Measurements from ENCODE around the gene PKP4.
A peak's percentile ranks its signal among the peaks of the same experiment; 100 is the strongest.

The PKP4 gene

GRCh38 chr2:158497486-158497885 lies 40.7 kb downstream of the PKP4 start:
- DNase-seq (ENCODE audit: low spot score), result no peak

- no peak for DNase-seq (ENCODE audit: low spot score)
Observed at GRCh38 chr2:158498043-158498748, 41.4 kb downstream of the PKP4 start.

- DNase-seq (ENCODE audit: low spot score), result no peak
Observed at GRCh38 chr2:158498749-158499136, 42.0 kb downstream of the PKP4 start.

- DNase-seq (ENCODE audit: low spot score), result no peak
Observed at GRCh38 chr2:158499383-158499782, 42.6 kb downstream of the PKP4 start.

- no peak for DNase-seq (ENCODE audit: low spot score)
Observed at GRCh38 chr2:158500333-158500732, 43.6 kb downstream of the PKP4 start.

- DNase-seq (ENCODE audit: low spot score), result no peak
Observed at GRCh38 chr2:158501301-158501700, 44.5 kb downstream of the PKP4 start.

GRCh38 chr2:158502974-158503373 lies 46.2 kb downstream of the PKP4 start:
- no peak for DNase-seq (ENCODE audit: low spot score)

- DNase-seq (ENCODE audit: low spot score), result no peak
Observed at GRCh38 chr2:158504088-158504487, 47.3 kb downstream of the PKP4 start.

GRCh38 chr2:158505448-158505934 lies 48.7 kb downstream of the PKP4 start:
- no peak for DNase-seq (ENCODE audit: low spot score)

GRCh38 chr2:158507141-158507540 lies 50.4 kb downstream of the PKP4 start:
- DNase-seq (ENCODE audit: low spot score), result peak; percentile 84

GRCh38 chr2:158507679-158508078 lies 50.9 kb downstream of the PKP4 start:
- no peak for DNase-seq (ENCODE audit: low spot score)

GRCh38 chr2:158509928-158510797 lies 53.4 kb downstream of the PKP4 start:
- peak; percentile 44 for DNase-seq (ENCODE audit: low spot score)

GRCh38 chr2:158510887-158511286 lies 54.1 kb downstream of the PKP4 start:
- DNase-seq (ENCODE audit: low spot score), result no peak

- no peak for DNase-seq (ENCODE audit: low spot score)
Observed at GRCh38 chr2:158511706-158512105, 55.0 kb downstream of the PKP4 start.

GRCh38 chr2:158512323-158512722 lies 55.6 kb downstream of the PKP4 start:
- no peak for DNase-seq (ENCODE audit: low spot score)

GRCh38 chr2:158513841-158514240 lies 57.1 kb downstream of the PKP4 start:
- DNase-seq (ENCODE audit: low spot score), result no peak

- no peak for DNase-seq (ENCODE audit: low spot score)
Observed at GRCh38 chr2:158518084-158518483, 61.3 kb downstream of the PKP4 start.

GRCh38 chr2:158519481-158519880 lies 62.7 kb downstream of the PKP4 start:
- no peak for DNase-seq (ENCODE audit: low spot score)

GRCh38 chr2:158529379-158530259 lies 72.9 kb downstream of the PKP4 start:
- no peak for DNase-seq (ENCODE audit: low spot score)

GRCh38 chr2:158530829-158531228 lies 74.1 kb downstream of the PKP4 start:
- no peak for DNase-seq (ENCODE audit: low spot score)

- DNase-seq (ENCODE audit: low spot score), result no peak
Observed at GRCh38 chr2:158533009-158533408, 76.3 kb downstream of the PKP4 start.

All from activated CD4-positive, alpha-beta T cell treated with anti-CD3 and anti-CD28 coated beads, Interleukin-2, Interleukin-4, amounts not matched to agents 100 ng/mL and 50 ng/mL, durations not matched to agents 16 hours and 8 hours (primary cell).